ENCODE results near the gene KCNH1.

The KCNH1 gene

DNA sequence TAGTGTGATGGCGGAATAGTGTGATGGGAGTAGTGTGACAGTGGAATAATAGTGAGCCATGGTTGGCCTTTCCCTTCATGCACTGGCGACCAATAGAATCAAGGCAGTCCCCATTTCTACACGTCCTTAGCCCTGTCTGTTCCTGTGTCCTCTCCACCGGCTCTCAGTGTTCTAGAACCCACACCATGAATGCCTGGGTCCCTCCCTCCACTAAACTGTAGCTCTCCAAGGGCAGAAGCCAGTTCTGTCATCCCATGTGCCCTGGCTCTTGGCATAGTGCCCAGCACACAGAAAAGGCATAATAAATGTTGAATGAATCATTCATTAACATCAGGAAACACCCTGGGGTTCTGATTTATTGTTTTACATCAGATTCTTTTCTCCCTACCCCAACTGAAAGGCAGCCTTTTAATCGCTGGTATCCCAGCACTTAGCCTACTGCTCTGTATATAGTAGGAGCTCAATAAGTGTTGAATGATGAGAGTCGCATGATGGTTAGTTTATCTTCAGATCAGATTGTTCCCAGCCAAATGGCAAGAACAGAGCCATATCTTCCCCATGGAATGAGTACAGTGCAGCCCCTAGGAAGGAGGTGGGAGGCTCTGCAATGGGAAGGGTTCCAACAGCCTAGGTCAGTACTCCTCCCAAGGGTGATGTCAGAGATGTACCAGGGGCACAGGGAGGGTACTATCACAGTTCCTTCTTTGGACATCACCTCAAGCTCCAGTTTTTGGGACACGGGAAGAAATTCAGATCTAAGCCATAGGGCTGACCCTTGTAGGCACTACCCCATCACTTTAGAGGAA is 479.6 kb downstream of the KCNH1 start:
- no peak for TF ChIP-seq POLR2A (IDR thresholded peaks at IDR 0.05; ENCODE audit: low read depth, low read length)
- FAIRE-seq (no peak), DNase-seq (ENCODE audit: insufficient read length, low spot score) (peak; percentile 21)

- DNase-seq (ENCODE audit: insufficient read length, low spot score) (no peak), FAIRE-seq (peak; percentile 95)
- TF ChIP-seq POLR2A (IDR thresholded peaks at IDR 0.05; ENCODE audit: low read depth, low read length): no peak; the same call in 1 of the 2 replicates
Observed at GRCh38 chr1:210653771-210654170, 480.2 kb downstream of the KCNH1 start.

DNA sequence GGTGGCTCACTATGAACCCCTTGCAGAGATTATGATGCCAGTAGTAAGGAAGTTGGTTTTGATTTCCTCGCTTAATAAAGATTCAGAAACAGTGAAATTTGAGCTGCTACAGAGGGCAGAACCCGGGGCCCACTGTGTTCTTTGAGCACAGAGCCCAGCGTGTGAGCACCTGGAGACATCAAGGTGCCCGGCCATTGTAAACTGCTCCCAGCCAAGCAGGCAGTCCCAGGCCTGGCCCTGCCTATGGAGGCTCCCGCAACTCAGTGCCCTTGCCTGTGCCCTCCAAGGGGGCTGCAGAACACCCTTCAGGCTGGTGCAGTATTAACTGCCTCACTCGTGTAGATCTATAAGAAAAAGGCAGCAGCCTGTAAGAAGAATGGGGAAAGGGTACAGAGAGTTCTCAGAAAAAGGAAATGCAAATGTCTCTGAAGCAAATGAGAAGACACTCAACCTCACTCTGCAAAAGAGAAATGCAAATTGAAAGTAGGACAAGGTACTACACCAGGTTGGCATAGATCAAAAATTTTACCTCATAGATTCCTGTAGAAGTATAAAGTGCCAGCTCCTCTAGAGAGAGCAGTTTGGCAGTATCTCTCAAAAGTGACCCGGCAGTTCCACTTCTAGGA is 481.5 kb downstream of the KCNH1 start:
- DNase-seq (ENCODE audit: insufficient read length, low spot score): no peak
- TF ChIP-seq POLR2A (IDR thresholded peaks at IDR 0.05; ENCODE audit: low read depth, low read length): no peak
- no peak for FAIRE-seq

GRCh38 chr1:210650403-210650802 is 483.5 kb downstream of the KCNH1 start:
- DNase-seq (ENCODE audit: insufficient read length, low spot score) (no peak), FAIRE-seq (no peak)
- no peak for TF ChIP-seq POLR2A (IDR thresholded peaks at IDR 0.05; ENCODE audit: low read depth, low read length)

GRCh38 chr1:210648588-210649269 is 485.2 kb downstream of the KCNH1 start:
- DNase-seq (ENCODE audit: insufficient read length, low spot score): no peak
- no peak for TF ChIP-seq POLR2A (IDR thresholded peaks at IDR 0.05; ENCODE audit: low read depth, low read length)
- no peak for FAIRE-seq

GRCh38 chr1:210647406-210648333 is 486.3 kb downstream of the KCNH1 start:
- no peak for TF ChIP-seq POLR2A (IDR thresholded peaks at IDR 0.05; ENCODE audit: low read depth, low read length)
- FAIRE-seq: peak; percentile 45
- peak; percentile 18 for DNase-seq (ENCODE audit: insufficient read length, low spot score)

DNA sequence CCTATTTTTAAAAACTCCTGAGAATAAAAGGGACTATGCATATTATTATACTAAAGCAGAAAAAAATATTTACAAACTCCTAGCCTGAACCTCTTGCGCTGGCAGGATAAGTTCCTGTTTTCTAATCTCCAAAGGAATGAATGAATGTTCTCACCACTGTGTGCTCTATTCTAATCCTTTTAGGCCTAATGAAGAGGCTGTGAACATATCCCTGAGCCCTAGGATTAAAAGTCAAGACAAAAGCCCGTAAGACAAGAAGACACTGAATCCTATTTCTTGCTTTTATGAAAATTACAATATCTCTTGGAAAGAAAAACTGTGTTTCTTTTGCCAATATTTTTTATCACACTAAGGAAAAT is 487.7 kb downstream of the KCNH1 start:
- no peak for TF ChIP-seq POLR2A (IDR thresholded peaks at IDR 0.05; ENCODE audit: low read depth, low read length)
- FAIRE-seq (no peak), DNase-seq (ENCODE audit: insufficient read length, low spot score) (no peak)

DNA sequence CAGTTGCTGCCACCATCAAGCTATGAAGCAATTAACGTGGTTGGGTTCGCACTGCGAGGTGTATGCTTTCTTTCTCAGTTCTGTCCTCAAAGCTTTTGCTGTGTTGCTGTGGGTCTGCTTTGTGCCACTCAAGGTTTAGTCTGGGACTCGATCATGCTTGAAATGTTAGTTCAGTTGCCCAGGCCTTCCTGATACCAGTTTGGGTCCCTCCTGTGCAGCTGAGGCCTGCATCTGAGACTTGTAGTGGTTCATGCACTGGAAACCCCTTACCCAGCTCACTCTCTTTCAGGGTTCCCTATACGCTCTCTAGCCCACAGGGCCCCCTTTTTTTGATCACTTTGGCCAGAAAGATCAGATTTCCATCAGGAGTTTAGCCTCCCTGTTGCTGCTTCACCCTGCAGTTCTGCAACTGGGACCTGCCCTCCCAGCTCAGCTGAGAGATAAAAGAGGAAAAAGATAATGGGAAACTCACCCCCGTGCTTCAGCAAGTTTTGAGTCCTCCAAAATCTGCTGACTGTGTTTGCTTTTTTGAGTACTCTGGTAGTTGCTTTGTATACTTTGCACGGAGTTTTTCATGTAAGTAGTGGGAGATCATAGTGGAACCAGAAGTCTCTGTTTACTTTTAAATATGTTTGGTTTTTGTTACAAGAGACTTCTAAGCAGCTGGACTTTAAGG is 488.2 kb downstream of the KCNH1 start:
- DNase-seq (ENCODE audit: insufficient read length, low spot score): no peak
- no peak for TF ChIP-seq POLR2A (IDR thresholded peaks at IDR 0.05; ENCODE audit: low read depth, low read length)
- no peak for FAIRE-seq

DNA sequence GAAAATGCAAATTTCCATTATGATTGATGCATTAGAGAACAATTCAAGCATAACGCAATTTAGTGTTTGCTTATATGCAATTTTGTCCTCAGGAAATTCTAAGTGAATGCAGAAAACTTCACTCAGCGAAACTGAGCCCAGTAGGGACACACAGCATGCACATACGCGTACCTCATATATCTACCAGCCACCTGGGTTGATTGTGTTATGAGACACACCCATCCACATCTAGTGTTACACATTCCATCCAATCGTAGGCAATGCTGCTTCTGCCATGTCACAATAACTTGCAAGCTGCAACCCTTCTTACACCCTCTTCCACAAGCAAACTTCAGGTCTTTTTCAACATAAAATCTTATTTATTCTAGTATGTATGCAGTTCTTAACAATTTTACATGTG is 492.4 kb downstream of the KCNH1 start:
- FAIRE-seq (no peak), DNase-seq (ENCODE audit: insufficient read length, low spot score) (no peak)
- TF ChIP-seq POLR2A (IDR thresholded peaks at IDR 0.05; ENCODE audit: low read depth, low read length): no peak

GRCh38 chr1:210635108-210635507 is 498.8 kb downstream of the KCNH1 start:
- FAIRE-seq (no peak), DNase-seq (ENCODE audit: insufficient read length, low spot score) (no peak)
- no peak for TF ChIP-seq POLR2A (IDR thresholded peaks at IDR 0.05; ENCODE audit: low read depth, low read length)

GRCh38 chr1:210633636-210634035 is 500.3 kb downstream of the KCNH1 start:
- no peak for DNase-seq (ENCODE audit: insufficient read length, low spot score)
- no peak for FAIRE-seq
- no peak for TF ChIP-seq POLR2A (IDR thresholded peaks at IDR 0.05; ENCODE audit: low read depth, low read length)

- FAIRE-seq (no peak), DNase-seq (ENCODE audit: insufficient read length, low spot score) (no peak)
- TF ChIP-seq POLR2A (IDR thresholded peaks at IDR 0.05; ENCODE audit: low read depth, low read length): no peak
Observed at GRCh38 chr1:210633140-210633539, 500.8 kb downstream of the KCNH1 start.

GRCh38 chr1:210631399-210631798 is 502.5 kb downstream of the KCNH1 start:
- no peak for FAIRE-seq
- no peak for TF ChIP-seq POLR2A (IDR thresholded peaks at IDR 0.05; ENCODE audit: low read depth, low read length)
- DNase-seq (ENCODE audit: insufficient read length, low spot score): no peak

Data from H54 (cell line).